WTC11 (cell line): Measurements from ENCODE around the gene CNTNAP2.

Experiments
- AR ChIP-seq: fragments of 250-450 bp; sonication (Bioruptor Pico); IDR thresholded peaks from 2 replicates; pipeline ENCODE4 v1.9.0; 2021; ENCODE audit warnings: mild to moderate bottlenecking
- CREM ChIP-seq: sonication (generic); formaldehyde crosslinking; IDR thresholded peaks from 2 replicates; pipeline ENCODE4 v1.8.1; 2022; ENCODE audit warnings: mild to moderate bottlenecking, missing genetic modification reagents, moderate library complexity
- ESRRA ChIP-seq: sonication (generic); formaldehyde crosslinking; IDR thresholded peaks from 2 replicates; pipeline ENCODE4 v1.8.1; 2022; ENCODE audit warnings: mild to moderate bottlenecking, missing genetic modification reagents, borderline replicate concordance
- NR1H2 ChIP-seq: sonication (generic); formaldehyde crosslinking; IDR thresholded peaks from 2 replicates; pipeline ENCODE4 v1.9.0; 2021; ENCODE audit warnings: mild to moderate bottlenecking, moderate library complexity, missing genetic modification reagents
- TEAD1 ChIP-seq: sonication (generic); formaldehyde crosslinking; IDR thresholded peaks from 2 replicates; pipeline ENCODE4 v1.8.0; 2022; ENCODE audit warnings: mild to moderate bottlenecking, missing genetic modification reagents
- TEAD4 ChIP-seq: sonication (generic); formaldehyde crosslinking; IDR thresholded peaks from 2 replicates; pipeline ENCODE4 v1.8.0; 2022; ENCODE audit warnings: mild to moderate bottlenecking, missing genetic modification reagents
- ZBTB21 ChIP-seq: sonication (generic); formaldehyde crosslinking; IDR thresholded peaks from 2 replicates; pipeline ENCODE4 v1.8.1; 2023; ENCODE audit warnings: mild to moderate bottlenecking, missing genetic modification reagents, borderline replicate concordance
- TF ChIP-seq, protein P1 (sequence below): fragments of 200-600 bp; IDR thresholded peaks from 2 replicates; pipeline ENCODE4 v1.8.0; 2022; ENCODE audit warnings: antibody characterized with exemption
- TF ChIP-seq, protein P2 (sequence below): sonication (generic); formaldehyde crosslinking; IDR thresholded peaks from 2 replicates; pipeline ENCODE4 v1.8.0; 2022; ENCODE audit warnings: mild to moderate bottlenecking, missing genetic modification reagents
- TF ChIP-seq, protein P3 (sequence below): fragments of 250-450 bp; sonication (Bioruptor Pico); conservative IDR thresholded peaks from 2 replicates; pipeline ENCODE4 v1.9.0; 2021; ENCODE audit warnings: mild to moderate bottlenecking
- TF ChIP-seq, protein P4 (sequence below): sonication (generic); formaldehyde crosslinking; IDR thresholded peaks from 2 replicates; pipeline ENCODE4 v1.8.0; 2023; ENCODE audit warnings: missing genetic modification reagents
- TF ChIP-seq, protein P5 (sequence below): sonication (generic); formaldehyde crosslinking; conservative IDR thresholded peaks from 2 replicates; pipeline ENCODE4 v1.8.1; 2022; ENCODE audit warnings: mild to moderate bottlenecking, missing genetic modification reagents

DNA sequence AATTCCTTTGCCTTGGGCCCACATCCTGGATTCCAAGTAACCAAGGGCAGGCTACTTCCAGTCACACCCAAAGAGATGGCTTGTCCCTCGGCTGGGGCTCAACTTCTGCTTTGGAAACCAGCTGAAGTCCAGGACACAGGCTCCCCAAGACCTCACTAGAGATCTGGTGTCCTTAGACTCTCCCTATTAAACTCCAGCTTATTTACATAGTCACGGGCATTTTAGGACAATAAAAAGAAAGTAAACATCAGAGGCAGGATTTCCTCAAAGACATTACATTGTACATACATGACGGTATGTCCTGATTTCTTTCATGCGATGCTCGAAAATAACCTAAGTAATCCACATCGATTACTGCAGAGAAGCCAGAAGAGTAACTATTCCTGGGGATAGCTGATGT is 2012.4 kb downstream of the CNTNAP2 start:
- TF ChIP-seq, protein P1, sequence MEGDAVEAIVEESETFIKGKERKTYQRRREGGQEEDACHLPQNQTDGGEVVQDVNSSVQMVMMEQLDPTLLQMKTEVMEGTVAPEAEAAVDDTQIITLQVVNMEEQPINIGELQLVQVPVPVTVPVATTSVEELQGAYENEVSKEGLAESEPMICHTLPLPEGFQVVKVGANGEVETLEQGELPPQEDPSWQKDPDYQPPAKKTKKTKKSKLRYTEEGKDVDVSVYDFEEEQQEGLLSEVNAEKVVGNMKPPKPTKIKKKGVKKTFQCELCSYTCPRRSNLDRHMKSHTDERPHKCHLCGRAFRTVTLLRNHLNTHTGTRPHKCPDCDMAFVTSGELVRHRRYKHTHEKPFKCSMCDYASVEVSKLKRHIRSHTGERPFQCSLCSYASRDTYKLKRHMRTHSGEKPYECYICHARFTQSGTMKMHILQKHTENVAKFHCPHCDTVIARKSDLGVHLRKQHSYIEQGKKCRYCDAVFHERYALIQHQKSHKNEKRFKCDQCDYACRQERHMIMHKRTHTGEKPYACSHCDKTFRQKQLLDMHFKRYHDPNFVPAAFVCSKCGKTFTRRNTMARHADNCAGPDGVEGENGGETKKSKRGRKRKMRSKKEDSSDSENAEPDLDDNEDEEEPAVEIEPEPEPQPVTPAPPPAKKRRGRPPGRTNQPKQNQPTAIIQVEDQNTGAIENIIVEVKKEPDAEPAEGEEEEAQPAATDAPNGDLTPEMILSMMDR = no peak
- TF ChIP-seq, protein P2, sequence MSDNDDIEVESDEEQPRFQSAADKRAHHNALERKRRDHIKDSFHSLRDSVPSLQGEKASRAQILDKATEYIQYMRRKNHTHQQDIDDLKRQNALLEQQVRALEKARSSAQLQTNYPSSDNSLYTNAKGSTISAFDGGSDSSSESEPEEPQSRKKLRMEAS (CRISPR knock-in tag) = no peak
- no peak for TF ChIP-seq NR1H2 (CRISPR knock-in tag)
- TF ChIP-seq, protein P3, sequence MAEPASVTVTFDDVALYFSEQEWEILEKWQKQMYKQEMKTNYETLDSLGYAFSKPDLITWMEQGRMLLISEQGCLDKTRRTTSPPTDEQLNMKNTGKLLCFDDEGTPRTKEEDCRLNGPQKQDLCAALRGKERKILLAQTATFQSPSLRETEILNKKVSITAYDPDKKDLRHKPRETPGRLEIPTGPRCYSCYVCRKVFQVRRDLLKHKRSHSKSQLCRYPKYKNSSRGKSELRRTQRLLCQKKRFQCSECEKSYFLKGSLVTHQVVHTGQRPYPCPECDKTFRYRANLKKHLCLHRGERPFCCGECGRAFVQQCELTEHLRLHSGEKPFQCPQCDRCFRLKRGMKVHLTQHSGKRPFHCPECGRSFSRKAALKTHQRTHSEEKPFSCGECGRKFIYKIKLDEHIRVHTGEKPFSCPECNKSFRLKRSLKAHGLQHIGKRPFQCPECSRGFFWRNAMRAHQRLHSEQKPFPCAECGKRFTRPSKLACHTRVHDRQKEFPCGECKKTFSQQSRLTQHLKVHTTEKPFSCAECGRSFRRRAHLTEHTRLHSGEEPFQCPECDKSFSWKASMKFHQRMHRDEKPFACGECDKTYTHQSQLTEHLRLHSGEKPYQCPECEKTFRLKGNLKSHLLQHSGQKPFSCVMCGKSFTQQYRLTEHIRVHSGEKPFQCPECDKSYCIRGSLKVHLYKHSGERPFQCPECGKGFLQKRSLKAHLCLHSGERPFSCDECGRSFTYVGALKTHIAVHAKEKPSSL (CRISPR knock-in tag) = no peak
- TF ChIP-seq TEAD4 (CRISPR knock-in tag) = no peak
- TF ChIP-seq, protein P4, sequence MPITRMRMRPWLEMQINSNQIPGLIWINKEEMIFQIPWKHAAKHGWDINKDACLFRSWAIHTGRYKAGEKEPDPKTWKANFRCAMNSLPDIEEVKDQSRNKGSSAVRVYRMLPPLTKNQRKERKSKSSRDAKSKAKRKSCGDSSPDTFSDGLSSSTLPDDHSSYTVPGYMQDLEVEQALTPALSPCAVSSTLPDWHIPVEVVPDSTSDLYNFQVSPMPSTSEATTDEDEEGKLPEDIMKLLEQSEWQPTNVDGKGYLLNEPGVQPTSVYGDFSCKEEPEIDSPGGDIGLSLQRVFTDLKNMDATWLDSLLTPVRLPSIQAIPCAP (CRISPR knock-in tag) = no peak
- TF ChIP-seq AR (CRISPR knock-in tag) = no peak
- TF ChIP-seq TEAD1 (CRISPR knock-in tag) = no peak
- no peak for TF ChIP-seq ZBTB21 (CRISPR knock-in tag)
- TF ChIP-seq ESRRA = no peak
- TF ChIP-seq, protein P5, sequence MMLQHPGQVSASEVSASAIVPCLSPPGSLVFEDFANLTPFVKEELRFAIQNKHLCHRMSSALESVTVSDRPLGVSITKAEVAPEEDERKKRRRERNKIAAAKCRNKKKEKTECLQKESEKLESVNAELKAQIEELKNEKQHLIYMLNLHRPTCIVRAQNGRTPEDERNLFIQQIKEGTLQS = no peak
- TF ChIP-seq CREM (CRISPR knock-in tag) = no peak
